Measurements from ENCODE around the gene TMIGD2. TPM values are rescaled to one million over a fixed set of nuclear protein-coding genes. Genes with fewer than 3 reads are reported as not detected.
A peak's percentile ranks its signal among the peaks of the same experiment; 100 is the strongest.
"Not testable (repeated sequence)": the region's sequence is repeated elsewhere in the genome, so short reads cannot be mapped to it uniquely, and the experiment has no call there.

TMIGD2 gene
- total and polyA plus RNA-seq, 9 donors, result 0.21 to 0.94 (median 0.52) TPM

DNA sequence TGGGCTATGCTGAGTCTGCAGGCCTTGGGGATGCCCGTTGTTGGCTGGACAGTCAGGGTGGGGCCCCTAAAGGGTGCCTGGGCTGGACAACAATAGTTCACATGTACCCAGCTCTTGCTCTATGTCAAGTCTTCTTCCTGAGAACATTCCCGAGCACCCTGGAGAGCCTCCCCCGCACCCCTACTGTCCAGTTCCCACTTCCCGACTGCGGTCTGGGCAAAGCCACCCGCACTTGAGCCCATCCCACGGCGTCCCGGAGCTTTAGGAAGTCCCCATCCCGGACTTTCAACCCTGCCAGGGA is 40.1 kb upstream of the TMIGD2 start:
- H3K27ac ChIP-seq (ENCODE audit: low read length), result peak overlapping the region; percentile 97
- H3K27me3 ChIP-seq (ENCODE audit: control insufficient read depth, insufficient read depth, low read length), result no peaks in the 10 kb centered on the region
- peaks cover 9% of the 10 kb centered on the region for H3K36me3 ChIP-seq (ENCODE audit: control insufficient read depth, insufficient read depth, low read length)
- H3K4me3 ChIP-seq (ENCODE audit: low read length), result peak overlapping the region; percentile 70
- 4% methylated on average over 7 of the region's 10 CpGs for WGBS (ENCODE audit: insufficient coverage)
- H3K9me3 ChIP-seq (replicated peaks; ENCODE audit: control insufficient read depth, low read depth, low read length), result no peaks in the 10 kb centered on the region
- H3K4me1 ChIP-seq (ENCODE audit: control insufficient read depth, insufficient read depth, low read length), result peaks cover 26% of the 10 kb centered on the region
- no peak for DNase-seq

GRCh38 chr19:4338441-4339355 is 36.5 kb upstream of the TMIGD2 start, which contains the start of gene STAP2:
TSS of gene STAP2 (minus strand) at chr19:4338827. CDS start at chr19:4338753, 74 bp downstream.
- peak within 1 kb of the TSS; percentile 77 for H3K27ac ChIP-seq (ENCODE audit: low read length)
- H3K4me1 ChIP-seq (ENCODE audit: control insufficient read depth, insufficient read depth, low read length), result peaks cover 19% of the 10 kb centered on the region
- no peaks in the 10 kb centered on the region for H3K9me3 ChIP-seq (replicated peaks; ENCODE audit: control insufficient read depth, low read depth, low read length)
- 81% methylated on average over 7 of the region's 27 CpGs for WGBS (ENCODE audit: insufficient coverage)
- peak; percentile 27 for DNase-seq
- no peaks in the 10 kb centered on the region for H3K36me3 ChIP-seq (ENCODE audit: control insufficient read depth, insufficient read depth, low read length)
- H3K4me3 ChIP-seq (ENCODE audit: low read length), result peak within 1 kb of the TSS; percentile 30
- no peaks in the 10 kb centered on the region for H3K27me3 ChIP-seq (ENCODE audit: control insufficient read depth, insufficient read depth, low read length)

DNA sequence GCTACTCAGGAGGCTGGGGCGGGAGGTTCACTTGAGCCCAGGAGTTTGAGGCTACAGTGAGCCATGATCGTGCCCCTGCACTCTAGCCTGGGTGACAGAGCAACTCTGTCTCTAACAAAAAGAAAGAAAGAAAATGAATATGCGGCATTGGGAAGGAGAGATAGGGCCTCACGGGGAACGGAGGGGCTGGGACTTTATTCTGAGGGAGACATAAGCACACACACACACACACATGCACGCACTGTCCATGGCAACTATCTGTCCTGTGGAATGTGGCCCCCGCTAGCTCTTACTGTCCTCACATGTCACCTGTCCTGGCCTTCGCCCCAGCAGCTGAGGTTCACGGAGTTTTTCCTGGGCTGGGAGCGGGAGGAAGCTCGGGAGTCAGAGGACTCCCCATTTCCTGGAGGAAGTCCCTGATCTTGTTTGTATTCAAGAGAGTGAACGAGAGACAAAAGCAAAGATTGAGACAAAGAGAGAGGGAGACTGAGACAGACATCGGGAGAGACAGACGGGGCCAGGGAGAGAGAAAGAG is 35.8 kb upstream of the TMIGD2 start:
- Histone ChIP-seq H3K27ac (ENCODE audit: low read length) (peak overlapping the region; percentile 77), H3K4me1 (ENCODE audit: control insufficient read depth, insufficient read depth, low read length) (peaks cover 17% of the 10 kb centered on the region), H3K9me3 (replicated peaks; ENCODE audit: control insufficient read depth, low read depth, low read length) (no peaks in the 10 kb centered on the region), H3K4me3 (ENCODE audit: low read length) (peak overlapping the region; percentile 30), H3K36me3 (ENCODE audit: control insufficient read depth, insufficient read depth, low read length) (no peaks in the 10 kb centered on the region), H3K27me3 (ENCODE audit: control insufficient read depth, insufficient read depth, low read length) (no peaks in the 10 kb centered on the region)
- peak; percentile 55 for DNase-seq
- 21% methylated on average over 7 of the region's 14 CpGs for WGBS (ENCODE audit: insufficient coverage)

DNA sequence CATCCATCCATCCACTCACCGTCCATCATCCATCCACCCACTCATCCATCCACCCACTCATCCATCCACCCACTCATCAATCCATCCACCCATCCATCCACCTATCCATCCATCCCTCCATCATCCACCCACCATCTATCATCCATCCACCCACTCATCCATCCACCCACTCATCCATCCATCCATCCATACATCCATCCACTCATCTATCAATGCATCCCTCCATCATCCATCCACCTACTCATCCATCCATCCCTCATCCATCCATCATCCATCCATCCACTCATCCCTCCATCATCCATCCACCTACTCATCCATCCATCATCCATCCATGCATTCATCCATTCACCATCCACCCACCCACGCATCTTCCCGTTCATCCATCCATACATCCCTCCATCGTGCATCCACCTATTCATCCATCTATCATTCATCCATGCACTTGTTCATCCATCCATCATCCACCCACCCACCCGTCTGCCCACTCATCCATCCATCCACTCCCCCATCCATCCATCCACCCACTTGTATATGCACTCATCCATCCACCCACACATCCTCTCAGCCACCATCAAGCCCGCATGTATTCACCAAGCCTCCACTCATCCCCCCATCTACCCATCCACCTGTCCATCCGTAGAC is 32.9 kb upstream of the TMIGD2 start:
- Histone ChIP-seq H3K4me3 (ENCODE audit: low read length) (no peak overlapping the region), H3K27ac (ENCODE audit: low read length) (no peak overlapping the region), H3K4me1 (ENCODE audit: control insufficient read depth, insufficient read depth, low read length) (peaks cover 11% of the 10 kb centered on the region), H3K36me3 (ENCODE audit: control insufficient read depth, insufficient read depth, low read length) (no peaks in the 10 kb centered on the region), H3K27me3 (ENCODE audit: control insufficient read depth, insufficient read depth, low read length) (no peaks in the 10 kb centered on the region), H3K9me3 (replicated peaks; ENCODE audit: control insufficient read depth, low read depth, low read length) (no peaks in the 10 kb centered on the region)
- 93% methylated on average over 7 of the region's 7 CpGs for WGBS (ENCODE audit: insufficient coverage)
- no peak for DNase-seq

GRCh38 chr19:4329858-4330257 is 27.7 kb upstream of the TMIGD2 start:
- 95% methylated on average over 17 of the region's 19 CpGs for WGBS (ENCODE audit: insufficient coverage)
- H3K9me3 ChIP-seq (replicated peaks; ENCODE audit: control insufficient read depth, low read depth, low read length), result no peaks in the 10 kb centered on the region
- no peaks in the 10 kb centered on the region for H3K36me3 ChIP-seq (ENCODE audit: control insufficient read depth, insufficient read depth, low read length)
- DNase-seq, result no peak
- H3K4me1 ChIP-seq (ENCODE audit: control insufficient read depth, insufficient read depth, low read length), result peaks cover 26% of the 10 kb centered on the region
- H3K4me3 ChIP-seq (ENCODE audit: low read length), result no peak overlapping the region
- H3K27me3 ChIP-seq (ENCODE audit: control insufficient read depth, insufficient read depth, low read length), result peaks cover 13% of the 10 kb centered on the region
- no peak overlapping the region for H3K27ac ChIP-seq (ENCODE audit: low read length)

- Histone ChIP-seq H3K4me1 (ENCODE audit: control insufficient read depth, insufficient read depth, low read length) (peaks cover 26% of the 10 kb centered on the region), H3K27ac (ENCODE audit: low read length) (peak overlapping the region; percentile 67), H3K4me3 (ENCODE audit: low read length) (peak overlapping the region; percentile 75), H3K27me3 (ENCODE audit: control insufficient read depth, insufficient read depth, low read length) (peaks cover 13% of the 10 kb centered on the region)
- H3K36me3 ChIP-seq (ENCODE audit: control insufficient read depth, insufficient read depth, low read length); H3K9me3 ChIP-seq (replicated peaks; ENCODE audit: control insufficient read depth, low read depth, low read length); DNase-seq: not testable (repeated sequence)
- WGBS (ENCODE audit: insufficient coverage), result 36% methylated on average over 26 of the region's 35 CpGs
These were observed 26.9 kb upstream of the TMIGD2 start for GRCh38 chr19:4328991-4329681.

- 0% methylated on average over 41 of the region's 49 CpGs for WGBS (ENCODE audit: insufficient coverage)
- Histone ChIP-seq H3K4me1 (ENCODE audit: control insufficient read depth, insufficient read depth, low read length) (peaks cover 26% of the 10 kb centered on the region), H3K27me3 (ENCODE audit: control insufficient read depth, insufficient read depth, low read length) (peaks cover 13% of the 10 kb centered on the region), H3K36me3 (ENCODE audit: control insufficient read depth, insufficient read depth, low read length) (no peaks in the 10 kb centered on the region), H3K4me3 (ENCODE audit: low read length) (peak overlapping the region; percentile 75), H3K27ac (ENCODE audit: low read length) (peak overlapping the region; percentile 67), H3K9me3 (replicated peaks; ENCODE audit: control insufficient read depth, low read depth, low read length) (no peaks in the 10 kb centered on the region)
- DNase-seq, result peak; percentile 95
These were observed 26.2 kb upstream of the TMIGD2 start for GRCh38 chr19:4328243-4328990.

DNA sequence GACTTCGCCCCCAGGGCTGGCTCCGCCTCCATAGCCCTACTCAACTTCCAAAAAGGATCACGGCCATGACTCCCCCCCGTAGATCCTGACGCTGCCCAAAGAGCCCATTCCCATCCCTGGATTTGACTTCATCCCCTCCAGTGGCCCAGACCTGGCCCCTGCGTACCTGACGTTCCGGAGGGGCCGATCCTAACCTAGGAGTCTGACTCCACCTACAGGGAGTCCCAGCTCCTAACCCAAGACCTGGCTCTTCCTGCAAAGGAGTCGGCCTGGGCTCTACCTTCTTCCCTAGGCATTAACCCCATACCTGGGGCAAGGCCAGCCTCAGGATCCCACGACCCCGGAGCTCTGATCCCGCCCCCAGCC is 25.7 kb upstream of the TMIGD2 start:
- Histone ChIP-seq H3K27ac (ENCODE audit: low read length) (peak overlapping the region; percentile 11), H3K36me3 (ENCODE audit: control insufficient read depth, insufficient read depth, low read length) (no peaks in the 10 kb centered on the region), H3K4me3 (ENCODE audit: low read length) (peak overlapping the region; percentile 30), H3K27me3 (ENCODE audit: control insufficient read depth, insufficient read depth, low read length) (peaks cover 13% of the 10 kb centered on the region), H3K4me1 (ENCODE audit: control insufficient read depth, insufficient read depth, low read length) (peaks cover 26% of the 10 kb centered on the region), H3K9me3 (replicated peaks; ENCODE audit: control insufficient read depth, low read depth, low read length) (no peaks in the 10 kb centered on the region)
- DNase-seq, result no peak
- WGBS (ENCODE audit: insufficient coverage), result 10% methylated on average over 13 of the region's 13 CpGs

GRCh38 chr19:4327252-4327876 is 25.2 kb upstream of the TMIGD2 start:
- peaks cover 3% of the 10 kb centered on the region for H3K9me3 ChIP-seq (replicated peaks; ENCODE audit: control insufficient read depth, low read depth, low read length)
- H3K4me3 ChIP-seq (ENCODE audit: low read length), result peak overlapping the region; percentile 30
- no peak overlapping the region for H3K27ac ChIP-seq (ENCODE audit: low read length)
- H3K36me3 ChIP-seq (ENCODE audit: control insufficient read depth, insufficient read depth, low read length), result no peaks in the 10 kb centered on the region
- under 1% methylated on average over 29 of the region's 30 CpGs for WGBS (ENCODE audit: insufficient coverage)
- peaks cover 13% of the 10 kb centered on the region for H3K27me3 ChIP-seq (ENCODE audit: control insufficient read depth, insufficient read depth, low read length)
- peaks cover 26% of the 10 kb centered on the region for H3K4me1 ChIP-seq (ENCODE audit: control insufficient read depth, insufficient read depth, low read length)
- peak; percentile 62 for DNase-seq
